Fibroblast of pulmonary artery (primary cell): ENCODE results near the gene BRWD1.

Experiments used
- DNase-seq: peaks from one replicate; pipeline ENCODE4 v3.0.0-alpha.2; 2010; ENCODE audit warnings: low read depth
- H3K4me3 ChIP-seq: replicated peaks from 2 replicates; pipeline ENCODE4 v1.5.1; 2011; ENCODE audit warnings: low read depth, mild to moderate bottlenecking, control low read depth, low read length, moderate library complexity
- CTCF ChIP-seq: IDR thresholded peaks from 2 replicates; pipeline ENCODE4 v1.5.1; 2011; ENCODE audit warnings: mild to moderate bottlenecking, control low read depth, low read length, inconsistent platforms; ENCODE audit errors: missing control alignments

The BRWD1 gene

GRCh38 chr21:39204134-39204533, 109.3 kb downstream of the BRWD1 start:
- no peak overlapping the region for H3K4me3 ChIP-seq
- peak; percentile 32 for TF ChIP-seq CTCF
- DNase-seq = no peak

- no peak for TF ChIP-seq CTCF
Observed at GRCh38 chr21:39198800-39199199, 114.6 kb downstream of the BRWD1 start.

GRCh38 chr21:39197448-39198233, 115.8 kb downstream of the BRWD1 start:
- no peak overlapping the region for H3K4me3 ChIP-seq
- DNase-seq = no peak
- TF ChIP-seq CTCF = no peak

More at GRCh38 chr21:39198800-39199199, 114.6 kb downstream of the BRWD1 start:
- no peak for DNase-seq
- no peak overlapping the region for H3K4me3 ChIP-seq

- no peak for DNase-seq
- TF ChIP-seq CTCF = no peak
- no peak overlapping the region for H3K4me3 ChIP-seq
Observed at GRCh38 chr21:39196838-39197237, 116.6 kb downstream of the BRWD1 start.

- no peak overlapping the region for H3K4me3 ChIP-seq
- no peak for TF ChIP-seq CTCF
- no peak for DNase-seq
Observed at GRCh38 chr21:39196310-39196709, 117.1 kb downstream of the BRWD1 start.

- no peak overlapping the region for H3K4me3 ChIP-seq
- no peak for DNase-seq
- TF ChIP-seq CTCF = no peak
Observed at GRCh38 chr21:39193380-39193779, 120.1 kb downstream of the BRWD1 start.
